Activated CD4-positive, alpha-beta memory T cell treated with anti-CD3 and anti-CD28 coated beads, Interleukin-2, amount 10 ng/mL, durations not matched to agents 7 days and 5 days (primary cell): ENCODE measurements around the gene TXNRD1. TPM values are rescaled to one million over a fixed set of nuclear protein-coding genes. Genes with fewer than 3 reads are reported as not detected.
"Not testable (repeated sequence)": the region's sequence is repeated elsewhere in the genome, so short reads cannot be mapped to it uniquely, and the experiment has no call there.

Experiments used
- CTCF ChIA-PET: fragments of 350-600 bp; sonication (Branson Sonifier 250); formaldehyde crosslinking; loops from one replicate; lab custom pipeline; 2021; ENCODE audit warnings: antibody characterized with exemption, inconsistent platforms; lab: Charles Lee
- POLR2A ChIA-PET: fragments of 350-600 bp; sonication (Branson Sonifier 250); formaldehyde crosslinking; loops from one replicate; lab custom pipeline; 2021; ENCODE audit warnings: antibody characterized with exemption; lab: Charles Lee
- DNase-seq: peaks from one replicate; pipeline ENCODE4 v3.0.0-alpha.2; 2020
- H3K27ac Mint-ChIP-seq: one replicate; pipeline ENCODE4 v1.8.0; 2021; ENCODE audit warnings: mild to moderate bottlenecking, mixed read lengths
- H3K27me3 Mint-ChIP-seq: one replicate; pipeline ENCODE4 v1.8.0; 2021; ENCODE audit warnings: mixed read lengths
- H3K36me3 Mint-ChIP-seq: one replicate; pipeline ENCODE4 v1.8.0; 2021; ENCODE audit warnings: low read depth, mixed read lengths
- H3K4me1 Mint-ChIP-seq: one replicate; pipeline ENCODE4 v1.8.0; 2021; ENCODE audit warnings: mixed read lengths
- H3K4me3 Mint-ChIP-seq: one replicate; pipeline ENCODE4 v1.8.0; 2021; ENCODE audit warnings: mild to moderate bottlenecking, mixed read lengths
- H3K9me3 Mint-ChIP-seq: one replicate; pipeline ENCODE4 v1.8.0; 2021; ENCODE audit warnings: mixed read lengths
- total RNA-seq, 2 experiments: library from RNA; stranded (reverse); gene quantifications; one replicate each; pipeline ENCODE4 v1.2.3, GENCODE V29; 2021

Gene TXNRD1
- total RNA-seq, 2 experiments from 2014 or later = 108 to 112 TPM

GRCh38 chr12:104385510-104385909 lies 169.9 kb downstream of the TXNRD1 start:
- CTCF ChIA-PET = interaction anchor here (1.2 kb wide), 1 partner anchor 149 kb away, joined by 3 read pairs; no protein-coding TSS in a partner anchor
- peaks cover 14% of the 10 kb centered on the region for H3K4me1 Mint-ChIP-seq
- DNase-seq = no peak
- H3K27me3 Mint-ChIP-seq = peaks cover 6% of the 10 kb centered on the region
- peaks cover 2% of the 10 kb centered on the region for H3K9me3 Mint-ChIP-seq
- POLR2A ChIA-PET = no interaction called here
- peaks cover 2% of the 10 kb centered on the region for H3K36me3 Mint-ChIP-seq
- no peak overlapping the region for H3K27ac Mint-ChIP-seq
- no peak overlapping the region for H3K4me3 Mint-ChIP-seq

GRCh38 chr12:104386461-104386860 lies 170.9 kb downstream of the TXNRD1 start:
- Mint-ChIP-seq H3K36me3 (peaks cover 2% of the 10 kb centered on the region), H3K27ac (no peak overlapping the region), H3K27me3 (peaks cover 4% of the 10 kb centered on the region), H3K4me3 (no peak overlapping the region), H3K4me1 (peaks cover 12% of the 10 kb centered on the region), H3K9me3 (peaks cover 2% of the 10 kb centered on the region)
- CTCF ChIA-PET = interaction anchor here (1.2 to 1.4 kb wide), 3 partner anchors 71 to 573 kb away, joined by 3 read pairs; no protein-coding TSS in a partner anchor
- DNase-seq = no peak
- POLR2A ChIA-PET = interaction anchor here (1.5 kb wide), 1 partner anchor 13 kb away, joined by 4 read pairs; no protein-coding TSS in a partner anchor

- peaks cover 4% of the 10 kb centered on the region for H3K36me3 Mint-ChIP-seq
- no peak overlapping the region for H3K27ac Mint-ChIP-seq
- POLR2A ChIA-PET = interaction anchor here (1.5 kb wide), 1 partner anchor 14 kb away, joined by 4 read pairs; no protein-coding TSS in a partner anchor
- H3K4me1 Mint-ChIP-seq = peaks cover 5% of the 10 kb centered on the region
- DNase-seq = no peak
- H3K4me3 Mint-ChIP-seq = no peak overlapping the region
- H3K9me3 Mint-ChIP-seq = peaks cover 2% of the 10 kb centered on the region
- no peaks in the 10 kb centered on the region for H3K27me3 Mint-ChIP-seq
- CTCF ChIA-PET = interaction anchor here (1.4 kb wide), 2 partner anchors 71 to 572 kb away, joined by 3 read pairs; no protein-coding TSS in a partner anchor
Observed at GRCh38 chr12:104387190-104387589, 171.6 kb downstream of the TXNRD1 start.

GRCh38 chr12:104394086-104394485 lies 178.5 kb downstream of the TXNRD1 start:
- peaks cover 16% of the 10 kb centered on the region for H3K9me3 Mint-ChIP-seq
- DNase-seq, H3K4me3 Mint-ChIP-seq, CTCF ChIA-PET, POLR2A ChIA-PET, H3K27ac Mint-ChIP-seq, H3K36me3 Mint-ChIP-seq, H3K27me3 Mint-ChIP-seq, H3K4me1 Mint-ChIP-seq: not testable (repeated sequence)

Other genes starting within 250 kb of the TXNRD1 start
- 10 to 100 TPM; 33.0 to 34.4 TPM for gene TDG, start 249.9 kb upstream of the TXNRD1 start, total RNA-seq
- not detected for gene GLT8D2, start 165.6 kb upstream of the TXNRD1 start, total RNA-seq
- 10 to 100 TPM; 15.8 to 17.7 TPM for gene HCFC2, start 151.2 kb upstream of the TXNRD1 start, total RNA-seq
- gene NFYB, start 77.6 kb upstream of the TXNRD1 start, total RNA-seq = 10 to 100 TPM; 22.3 to 22.7 TPM
- gene EID3, start 88.0 kb downstream of the TXNRD1 start, total RNA-seq = 1 to 10 TPM; 3.4 to 4.2 TPM
- 100 to 1,000 TPM; 124 to 125 TPM for gene CHST11, start 241.2 kb downstream of the TXNRD1 start, total RNA-seq